Kidney capillary endothelial cell (primary cell): Measurements from ENCODE around the gene IL2RA.
"Not testable (repeated sequence)": the region's sequence is repeated elsewhere in the genome, so short reads cannot be mapped to it uniquely, and the experiment has no call there.

ENCODE experiments used
- DNase-seq: peaks from one replicate; pipeline ENCODE4 v3.0.0-alpha.2; 2018; ENCODE audit warnings: low spot score

The IL2RA gene

DNA sequence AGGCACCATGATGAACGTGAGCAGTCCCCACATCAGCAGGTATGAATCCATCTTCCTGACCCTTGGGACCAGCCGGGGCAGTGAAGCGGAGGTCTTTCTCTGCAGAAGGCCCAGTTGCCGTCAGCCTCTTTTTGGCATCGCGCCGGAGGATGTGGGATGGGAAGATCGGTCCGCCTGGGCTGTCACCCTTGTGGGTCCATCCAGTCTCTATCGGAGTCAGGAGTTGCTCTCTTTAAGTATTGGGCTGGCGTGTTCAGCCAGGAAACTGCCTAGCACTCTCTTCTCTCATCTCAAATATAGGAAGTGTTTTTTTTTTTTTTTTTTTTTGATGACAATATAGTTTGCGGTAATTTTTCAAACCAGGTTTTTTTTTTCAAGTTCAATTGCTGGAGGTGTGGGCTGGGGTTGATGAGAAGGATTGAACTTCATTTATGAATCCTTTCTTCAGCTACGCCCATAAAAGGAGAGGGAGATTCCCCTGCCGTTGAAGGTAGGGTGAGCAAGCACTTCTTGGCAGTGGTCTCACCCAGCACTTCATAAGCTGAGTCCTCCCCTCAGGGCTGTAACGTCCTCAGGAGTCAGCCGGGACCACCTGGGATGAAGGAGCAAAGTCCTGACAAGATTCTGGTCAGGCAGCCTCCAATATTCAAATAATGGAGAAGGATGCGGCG is at the start of gene IL2RA:
IL2RA (minus strand) TSS at position 267 of the 671 bp plus-strand sequence; CDS start at position 51, 216 bp downstream.
- no peak for DNase-seq

DNA sequence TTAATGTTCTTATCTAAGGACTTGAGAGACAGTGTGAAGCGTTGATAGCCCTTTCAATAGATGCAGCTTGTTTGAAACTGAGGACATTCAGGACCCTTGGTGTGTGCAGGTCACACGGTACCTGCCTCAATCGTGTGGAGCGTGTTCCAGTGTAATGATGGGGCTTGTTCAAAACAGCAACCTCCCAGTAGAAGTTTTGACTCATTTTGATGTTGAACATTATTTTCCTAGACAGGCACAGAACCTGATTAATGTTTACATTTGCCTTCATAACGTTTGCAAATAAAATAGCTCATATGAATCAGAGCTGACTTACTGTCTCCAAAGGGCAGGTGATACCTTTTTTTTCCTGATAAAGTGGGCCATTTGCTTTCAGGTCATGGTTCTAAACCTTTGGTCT is 48.0 kb upstream of the IL2RA start:
- DNase-seq: no peak

- DNase-seq: no peak
Measured at GRCh38 chr10:6109444-6109775, 47.2 kb upstream of the IL2RA start.

- DNase-seq: peak; percentile 59
Measured at GRCh38 chr10:6108631-6109443, 46.7 kb upstream of the IL2RA start.

DNA sequence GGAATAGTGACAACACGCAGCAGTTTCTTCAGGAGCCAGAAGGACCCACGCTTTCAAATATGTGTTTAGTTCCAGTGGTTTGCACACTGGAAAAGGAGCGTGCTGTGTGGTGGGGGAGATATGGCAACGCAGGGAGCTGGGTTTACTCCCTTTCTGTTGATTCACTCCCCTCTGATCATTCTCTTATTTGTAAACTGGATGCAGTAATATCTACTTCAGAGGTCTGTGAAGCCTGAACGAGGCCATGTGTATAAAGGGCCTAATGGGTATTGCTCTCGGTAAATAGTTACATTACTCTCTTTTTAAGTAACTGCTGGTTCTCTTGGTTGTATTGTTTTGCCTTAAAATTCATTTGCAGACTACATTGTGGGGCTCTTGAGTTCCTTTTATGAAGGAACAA is 45.9 kb upstream of the IL2RA start:
- no peak for DNase-seq

DNA sequence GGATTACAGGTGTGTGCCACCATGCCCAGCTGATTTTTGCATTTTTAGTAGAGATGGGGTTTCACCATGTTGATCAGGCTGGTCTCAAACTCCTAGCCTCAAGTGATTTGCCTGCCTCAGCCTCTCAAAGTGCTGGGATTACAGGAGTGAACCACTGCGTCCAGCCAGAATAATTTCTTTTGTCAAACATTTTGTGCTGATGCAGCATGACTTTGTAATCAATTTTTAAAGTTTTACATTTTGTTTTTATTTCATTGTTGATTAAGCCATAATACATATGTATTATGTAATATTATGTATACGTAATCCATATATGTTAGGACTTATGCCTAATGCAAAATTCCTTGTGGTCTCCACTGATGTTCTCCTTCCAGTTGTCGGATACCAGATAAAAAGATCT is 45.4 kb upstream of the IL2RA start:
- DNase-seq: not testable (repeated sequence)

DNA sequence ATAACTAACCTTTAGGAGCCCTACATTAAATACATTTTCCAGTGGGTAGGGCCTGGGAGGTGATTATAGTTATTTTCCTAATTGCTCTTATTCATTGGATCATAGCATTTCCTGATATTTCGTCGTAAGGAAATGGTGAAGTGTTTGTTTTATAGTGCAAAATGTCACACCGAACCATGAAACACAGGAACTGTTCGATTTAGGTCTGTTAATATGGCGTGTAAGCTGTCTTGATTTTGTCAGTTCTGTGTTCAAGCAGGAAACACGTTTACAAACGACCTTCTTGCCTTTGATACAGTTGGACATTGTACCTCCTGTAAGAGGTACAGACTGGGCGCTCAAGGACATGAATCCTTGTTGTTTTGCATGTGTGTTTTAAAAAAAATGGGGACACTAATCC is 41.4 kb upstream of the IL2RA start:
- no peak for DNase-seq

- no peak for DNase-seq
Measured at GRCh38 chr10:6102128-6102527, 40.0 kb upstream of the IL2RA start.

- DNase-seq: no peak
Measured at GRCh38 chr10:6101181-6101580, 39.0 kb upstream of the IL2RA start.

- no peak for DNase-seq
Measured at GRCh38 chr10:6100370-6100769, 38.2 kb upstream of the IL2RA start.

GRCh38 chr10:6098156-6098555 is 36.0 kb upstream of the IL2RA start:
- DNase-seq: no peak

GRCh38 chr10:6097063-6097462 is 34.9 kb upstream of the IL2RA start:
- no peak for DNase-seq

GRCh38 chr10:6095810-6096570 is 33.8 kb upstream of the IL2RA start:
- DNase-seq: no peak

DNA sequence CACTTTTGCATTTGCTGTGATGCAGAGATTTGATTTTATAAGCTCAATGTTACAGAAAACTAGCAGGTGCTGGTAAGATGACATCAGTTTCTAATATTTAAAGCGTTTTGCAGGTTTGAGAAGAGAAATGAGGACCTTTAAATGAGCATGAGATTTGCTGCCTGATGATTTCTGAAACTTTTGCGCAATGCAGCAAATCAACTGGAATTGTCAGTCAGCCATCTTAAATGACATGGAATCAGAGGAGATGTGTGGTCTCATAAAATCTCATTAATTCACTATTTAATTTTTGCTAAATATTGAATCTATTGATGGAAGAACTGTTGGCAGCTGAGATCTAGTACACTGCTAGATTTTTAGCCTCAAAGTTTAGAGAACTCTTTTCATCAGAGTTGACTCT is 30.6 kb upstream of the IL2RA start:
- DNase-seq: no peak

DNA sequence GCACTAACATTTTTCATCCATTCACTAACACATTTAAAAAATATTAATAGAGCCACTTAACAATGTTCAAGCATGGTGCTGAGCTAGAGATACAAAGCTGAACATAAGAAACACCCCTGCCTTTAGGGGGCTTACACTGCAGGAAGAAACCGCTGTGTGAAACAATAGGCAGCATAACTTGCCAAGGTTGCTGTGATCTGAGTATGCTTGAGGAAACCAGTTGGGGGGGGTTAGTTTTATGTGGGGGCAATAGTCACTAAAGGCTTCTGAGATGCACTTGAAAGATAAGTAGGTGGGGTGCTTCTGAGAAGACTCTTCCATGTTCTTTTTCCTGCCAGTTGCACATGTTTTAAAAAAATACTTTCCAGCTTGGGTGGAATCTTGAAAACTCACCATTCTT is 29.5 kb upstream of the IL2RA start:
- DNase-seq: peak; percentile 64

GRCh38 chr10:6089334-6090219 is 27.4 kb upstream of the IL2RA start:
- DNase-seq: no peak

GRCh38 chr10:6088721-6089333 is 26.7 kb upstream of the IL2RA start, which contains the start of gene RBM17:
TSS of gene RBM17 (plus strand) at chr10:6089034. CDS start at chr10:6097066, 8,032 bp downstream.
- DNase-seq: peak; percentile 94

DNA sequence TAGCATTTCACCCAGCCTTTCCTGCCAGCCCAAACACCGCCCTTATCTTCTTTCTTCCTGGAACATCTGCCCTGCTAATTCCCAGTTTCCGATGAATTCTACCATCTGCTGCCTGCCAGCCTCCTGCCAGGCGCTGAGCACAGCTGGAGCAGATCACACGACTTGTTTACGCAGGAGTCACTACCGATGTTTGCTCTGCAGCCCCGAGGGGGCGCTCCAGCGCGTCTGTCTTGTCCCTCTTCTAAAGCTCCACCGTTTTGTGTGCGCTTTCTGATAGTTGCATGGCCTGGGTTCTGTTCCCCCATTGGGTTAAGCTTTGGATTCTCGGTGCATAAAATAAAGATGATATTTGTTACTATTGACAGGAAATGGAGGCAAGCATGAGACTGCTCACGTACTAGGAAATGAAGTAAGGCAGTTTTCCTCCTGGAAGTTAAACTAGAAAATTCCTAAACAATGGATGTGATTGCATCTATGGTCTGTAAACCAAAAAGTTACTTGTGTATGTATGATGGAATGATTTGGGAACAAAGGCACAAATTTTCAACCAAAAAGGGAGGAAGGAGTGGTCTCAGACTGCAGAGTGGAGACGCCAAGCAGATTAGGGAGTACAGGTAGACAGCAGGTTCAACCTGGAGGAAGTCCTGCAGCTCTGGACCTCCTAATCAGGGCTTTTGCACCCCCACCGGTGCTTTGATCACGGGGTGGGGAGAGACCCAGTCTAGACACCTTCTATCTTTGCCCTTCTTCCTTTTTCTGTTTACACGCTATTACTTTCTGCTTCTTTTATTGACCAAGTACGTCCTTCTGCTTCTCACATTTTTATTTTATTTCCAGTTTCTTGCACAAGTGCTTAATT is 24.4 kb upstream of the IL2RA start:
- DNase-seq: peak; percentile 85

DNA sequence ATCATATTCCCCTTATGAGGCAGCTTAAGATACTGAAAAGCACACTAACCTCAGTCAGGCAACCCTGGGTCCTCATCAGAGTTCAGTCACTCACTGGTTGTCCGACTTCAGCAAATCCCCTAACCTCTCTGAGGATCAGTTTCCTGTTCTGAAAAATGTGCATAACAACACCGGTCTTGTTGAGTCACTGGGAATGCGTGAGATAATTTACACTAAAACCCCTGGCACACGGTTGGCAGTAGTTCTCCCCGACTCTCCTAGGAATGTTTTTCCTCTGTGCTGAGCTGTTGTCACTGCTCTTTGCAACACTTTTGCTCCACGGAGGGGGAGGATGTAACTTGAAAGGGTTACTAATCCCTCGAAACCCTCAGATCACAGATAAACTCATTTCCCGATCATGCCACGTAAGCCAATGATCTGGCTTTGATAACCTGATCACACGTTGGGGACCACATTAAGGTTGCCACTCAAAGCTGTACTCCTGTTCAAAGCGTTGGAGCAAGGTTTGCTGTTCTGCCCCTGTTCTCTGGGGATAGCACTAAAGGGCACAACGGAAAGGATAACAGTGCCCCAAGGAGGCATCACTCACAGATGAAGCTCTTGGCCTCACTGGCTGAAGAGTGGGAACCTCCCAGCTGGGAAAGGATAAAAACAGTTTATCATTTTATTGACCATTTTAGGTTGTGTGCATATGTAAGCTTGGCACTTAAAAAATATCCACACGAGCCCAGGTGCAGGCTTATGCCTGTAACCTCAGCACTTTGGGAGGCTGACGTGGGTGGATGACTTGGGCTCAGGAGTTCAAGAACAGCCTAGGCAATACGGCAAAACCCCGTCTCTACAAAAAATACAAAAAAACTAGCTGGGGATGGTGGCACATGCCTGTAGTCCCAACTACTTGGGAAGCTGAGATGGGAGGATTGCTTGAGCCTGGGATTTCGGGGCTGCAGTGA is 21.6 kb upstream of the IL2RA start:
- no peak for DNase-seq
